H9 (cell line): Measurements from ENCODE around the gene TCN2. TPM values are rescaled to one million over a fixed set of nuclear protein-coding genes. Genes with fewer than 3 reads are reported as not detected.
"Not testable (repeated sequence)": the region's sequence is repeated elsewhere in the genome, so short reads cannot be mapped to it uniquely, and the experiment has no call there.

Experiments used
- DNase-seq: peaks from one replicate; pipeline ENCODE4 v3.0.0-alpha.2; 2017
- H2AFZ ChIP-seq: one replicate; pipeline ENCODE4 v1.6.1; 2013; ENCODE audit warnings: mild to moderate bottlenecking, low read length, control low read depth, moderate library complexity
- H2AK5ac ChIP-seq: 2 replicates; pipeline ENCODE4 v1.6.1; 2013; ENCODE audit warnings: low read length, control low read depth, mixed read lengths; ENCODE audit not compliant: insufficient read length
- H2BK120ac ChIP-seq: one replicate; pipeline ENCODE4 v1.6.1; 2013; ENCODE audit warnings: low read depth, mild to moderate bottlenecking, low read length, control low read depth, inconsistent platforms; ENCODE audit not compliant: poor library complexity, severe bottlenecking
- H2BK12ac ChIP-seq: 2 replicates; pipeline ENCODE4 v1.6.1; 2013; ENCODE audit warnings: low read length, control low read depth, mixed read lengths, low read depth; ENCODE audit not compliant: insufficient read length
- H2BK15ac ChIP-seq: 2 replicates; pipeline ENCODE4 v1.6.1; 2013; ENCODE audit warnings: low read depth, low read length, control low read depth
- H2BK20ac ChIP-seq: one replicate; pipeline ENCODE4 v1.6.1; 2013; ENCODE audit warnings: low read depth, mild to moderate bottlenecking, low read length, control low read depth, inconsistent platforms; ENCODE audit not compliant: poor library complexity, severe bottlenecking
- H2BK5ac ChIP-seq: 2 replicates; pipeline ENCODE4 v1.6.1; 2013; ENCODE audit warnings: low read length, control low read depth, mixed read lengths; ENCODE audit not compliant: insufficient read length
- H3K14ac ChIP-seq: 2 replicates; pipeline ENCODE4 v1.6.1; 2013; ENCODE audit warnings: low read length, control low read depth; ENCODE audit not compliant: insufficient read depth
- H3K18ac ChIP-seq: 2 replicates; pipeline ENCODE4 v1.6.1; 2013; ENCODE audit warnings: low read depth, mild to moderate bottlenecking, mixed read lengths, low read length, control low read depth; ENCODE audit not compliant: insufficient read length
- H3K23ac ChIP-seq: 2 replicates; pipeline ENCODE4 v1.6.1; 2013; ENCODE audit warnings: low read length, control low read depth, mixed read lengths, low read depth; ENCODE audit not compliant: insufficient read length
- H3K23me2 ChIP-seq: 2 replicates; pipeline ENCODE4 v1.6.1; 2013; ENCODE audit warnings: low read depth, mild to moderate bottlenecking, mixed read lengths, low read length, control low read depth; ENCODE audit not compliant: insufficient read length, poor library complexity, severe bottlenecking
- H3K27ac ChIP-seq: 2 replicates; pipeline ENCODE4 v1.5.1; 2013; ENCODE audit warnings: low read length, control low read depth, mixed read lengths, low read depth; ENCODE audit not compliant: insufficient read length
- H3K27me3 ChIP-seq: 2 replicates; pipeline ENCODE4 v1.6.1; 2013; ENCODE audit warnings: low read length, control low read depth, inconsistent platforms; ENCODE audit not compliant: insufficient read depth
- H3K4ac ChIP-seq: 2 replicates; pipeline ENCODE4 v1.6.1; 2013; ENCODE audit warnings: low read depth, mild to moderate bottlenecking, control low read depth, inconsistent platforms, low read length, moderate library complexity
- H3K4me1 ChIP-seq: 2 replicates; pipeline ENCODE4 v1.6.1; 2013; ENCODE audit warnings: low read length, control low read depth, inconsistent platforms; ENCODE audit not compliant: insufficient read depth
- H3K4me2 ChIP-seq: 2 replicates; pipeline ENCODE4 v1.6.1; 2013; ENCODE audit warnings: low read length, control low read depth, mixed read lengths; ENCODE audit not compliant: insufficient read length, insufficient read depth
- H3K56ac ChIP-seq: 2 replicates; pipeline ENCODE4 v1.6.1; 2013; ENCODE audit warnings: low read depth, mild to moderate bottlenecking, mixed read lengths, low read length, control low read depth; ENCODE audit not compliant: insufficient read length
- H3K79me1 ChIP-seq: 2 replicates; pipeline ENCODE4 v1.6.1; 2013; ENCODE audit warnings: low read depth, mild to moderate bottlenecking, moderate library complexity, low read length, control low read depth, inconsistent platforms; ENCODE audit not compliant: insufficient read depth, poor library complexity, severe bottlenecking
- H3K79me2 ChIP-seq: 2 replicates; pipeline ENCODE4 v1.6.1; 2013; ENCODE audit warnings: low read length, control low read depth, inconsistent platforms; ENCODE audit not compliant: insufficient read depth
- H3K9ac ChIP-seq: 2 replicates; pipeline ENCODE4 v1.6.1; 2013; ENCODE audit warnings: low read length, control low read depth, mixed read lengths; ENCODE audit not compliant: insufficient read length; ENCODE audit errors: extremely low read depth
- H3K9me3 ChIP-seq: one replicate; pipeline ENCODE4 v1.6.1; 2013; ENCODE audit warnings: low read depth, low read length, inconsistent platforms; ENCODE audit not compliant: control insufficient read depth
- H3T11ph ChIP-seq: one replicate; pipeline ENCODE4 v1.6.1; 2013; ENCODE audit warnings: mild to moderate bottlenecking, low read length, control low read depth, inconsistent platforms
- H4K20me1 ChIP-seq: one replicate; pipeline ENCODE4 v1.6.1; 2013; ENCODE audit not compliant: control insufficient read depth, insufficient read length, insufficient read depth
- H4K5ac ChIP-seq: 2 replicates; pipeline ENCODE4 v1.6.1; 2013; ENCODE audit warnings: low read depth, mild to moderate bottlenecking, mixed read lengths, low read length, control low read depth; ENCODE audit not compliant: insufficient read length
- H4K8ac ChIP-seq: replicated peaks from 2 replicates; pipeline ENCODE4 v1.6.1; 2013; ENCODE audit warnings: low read length, control low read depth, mixed read lengths, low read depth; ENCODE audit not compliant: insufficient read length
- H4K91ac ChIP-seq: 2 replicates; pipeline ENCODE4 v1.6.1; 2013; ENCODE audit warnings: low read depth, mild to moderate bottlenecking, moderate library complexity, mixed read lengths, low read length, control low read depth; ENCODE audit not compliant: insufficient read length
- H3K27ac Mint-ChIP-seq, 3 experiments: 2 replicates in 2 of 3; 3 replicates in 1 of 3; pipeline ENCODE4 v1.8.0; 2020 to 2021; ENCODE audit warnings: mixed read lengths in 3 of 3, mild to moderate bottlenecking in 1 of 3, moderate library complexity in 1 of 3
- H3K27me3 Mint-ChIP-seq: 2 replicates; pipeline ENCODE4 v1.8.0; 2021; ENCODE audit warnings: low read depth, mild to moderate bottlenecking, moderate library complexity, mixed read lengths
- H3K36me3 Mint-ChIP-seq, 3 experiments: 2 replicates in 2 of 3; 3 replicates in 1 of 3; pipeline ENCODE4 v1.8.0; 2020 to 2021; ENCODE audit warnings: low read depth in 3 of 3, mixed read lengths in 3 of 3; ENCODE audit not compliant: insufficient read depth in 1 of 3
- H3K4me1 Mint-ChIP-seq, 2 experiments: 2 replicates each; pipeline ENCODE4 v1.8.0; 2020; ENCODE audit warnings: mixed read lengths in 2 of 2
- H3K4me3 Mint-ChIP-seq, 2 experiments: 2 replicates in 1 of 2; 3 replicates in 1 of 2; pipeline ENCODE4 v1.8.0; 2020 to 2021; ENCODE audit warnings: mild to moderate bottlenecking in 2 of 2, mixed read lengths in 2 of 2, moderate library complexity in 1 of 2
- H3K9me3 Mint-ChIP-seq, 2 experiments: 2 replicates in 1 of 2; 3 replicates in 1 of 2; pipeline ENCODE4 v1.8.0; 2020; ENCODE audit warnings: mild to moderate bottlenecking in 2 of 2, mixed read lengths in 2 of 2, moderate library complexity in 1 of 2
- CTCF ChIP-seq: fragments of 200-600 bp; sonication (generic); conservative IDR thresholded peaks from 3 replicates; pipeline ENCODE4 v1.8.0; 2021; ENCODE audit warnings: antibody characterized with exemption, mild to moderate bottlenecking
- WGBS: extraction: QIAGEN DNeasy Blood & Tissue Kit; methylation state at CpG from one replicate; pipeline ENCODE4 v1.1.7; 2013; ENCODE audit warnings: missing lambda C conversion rate, low lambda C conversion rate, mixed read lengths; ENCODE audit not compliant: insufficient read length; ENCODE audit errors: extremely low coverage; 5-methylcytosine and 5-hydroxymethylcytosine counted together
- total RNA-seq: library from RNA; stranded (reverse); gene quantifications from 2 replicates; pipeline ENCODE4 v1.2.1, GENCODE V29; 2021

TCN2 gene
- total RNA-seq, 1 experiment from 2014 or later, result 42.2 TPM

- Mint-ChIP-seq H3K27ac (no peak overlapping the region), H3K4me1 (peaks cover 14 to 18% of the 10 kb centered on the region in 2 experiments), H3K4me3 (no peak overlapping the region), H3K27me3 (peaks cover 25% of the 10 kb centered on the region), H3K36me3 (no peaks in the 10 kb centered on the region; a peak in 1 of 7 replicates), H3K9me3 (no peaks in the 10 kb centered on the region)
- H4K91ac ChIP-seq, result no peak overlapping the region
- H3K23ac ChIP-seq, result no peak overlapping the region
- no peak for DNase-seq
- no peak overlapping the region for H3T11ph ChIP-seq
- H3K14ac ChIP-seq, result no peak overlapping the region
- no peaks in the 10 kb centered on the region for H3K27me3 ChIP-seq
- H4K8ac ChIP-seq, result no peak overlapping the region
- H3K27ac ChIP-seq, result no peak overlapping the region
- H2BK20ac ChIP-seq, result no peak overlapping the region
- H3K79me1 ChIP-seq, result no peaks in the 10 kb centered on the region
- no peak overlapping the region for H2AK5ac ChIP-seq
- WGBS, result no CpG with 5 or more reads among the region's 9 CpGs
- H2AFZ ChIP-seq, result no peak overlapping the region
- no peak overlapping the region for H2BK12ac ChIP-seq
- H3K4me1 ChIP-seq, result no peaks in the 10 kb centered on the region
- no peaks in the 10 kb centered on the region for H3K23me2 ChIP-seq
- H2BK5ac ChIP-seq, result no peak overlapping the region
- no peaks in the 10 kb centered on the region for H3K9me3 ChIP-seq
- H4K20me1 ChIP-seq, result no peaks in the 10 kb centered on the region
- H3K18ac ChIP-seq, result no peak overlapping the region
- no peak overlapping the region for H4K5ac ChIP-seq
- no peak overlapping the region for H2BK15ac ChIP-seq
- H3K56ac ChIP-seq, result no peak overlapping the region
- H3K79me2 ChIP-seq, result no peaks in the 10 kb centered on the region
- H2BK120ac ChIP-seq, result no peak overlapping the region
- no peak overlapping the region for H3K9ac ChIP-seq
- no peak overlapping the region for H3K4me2 ChIP-seq
- TF ChIP-seq CTCF, result no peak
- no peak overlapping the region for H3K4ac ChIP-seq
Observed at GRCh38 chr22:30675436-30675835, 68.5 kb downstream of the TCN2 start.

GRCh38 chr22:30676565-30676964 lies 69.6 kb downstream of the TCN2 start:
- not testable (repeated sequence) for H2AK5ac ChIP-seq, H3K14ac ChIP-seq, H3K9ac ChIP-seq, H3K79me2 ChIP-seq, H3K23me2 ChIP-seq, H3K4me1 ChIP-seq, H3K36me3 Mint-ChIP-seq, H3K27ac Mint-ChIP-seq, H3K27me3 ChIP-seq, H2BK20ac ChIP-seq, DNase-seq, H2BK12ac ChIP-seq, H2AFZ ChIP-seq, H3K4me3 Mint-ChIP-seq, H3K9me3 ChIP-seq, H2BK120ac ChIP-seq, H3K18ac ChIP-seq, H3K9me3 Mint-ChIP-seq, H2BK5ac ChIP-seq, H3K23ac ChIP-seq, H4K5ac ChIP-seq, H3K27ac ChIP-seq, H3K4ac ChIP-seq, H3T11ph ChIP-seq, H4K8ac ChIP-seq, H3K79me1 ChIP-seq, H4K91ac ChIP-seq, H4K20me1 ChIP-seq, H2BK15ac ChIP-seq, H3K56ac ChIP-seq, H3K4me2 ChIP-seq
- Mint-ChIP-seq H3K27me3 (peaks cover 15% of the 10 kb centered on the region), H3K4me1 (peaks cover 22 to 25% of the 10 kb centered on the region in 2 experiments)
- no CpG with 5 or more reads among the region's 3 CpGs for WGBS
